Activated CD8-positive, alpha-beta memory T cell treated with anti-CD3 and anti-CD28 coated beads, Interleukin-2, amount 50 U/mL, for 24 hours (primary cell): ENCODE results near the gene RWDD1.

Source experiments
- DNase-seq: peaks from one replicate; pipeline ENCODE4 v3.0.0-alpha.2; 2020; ENCODE audit errors: extremely low read depth

RWDD1 gene, protein sequence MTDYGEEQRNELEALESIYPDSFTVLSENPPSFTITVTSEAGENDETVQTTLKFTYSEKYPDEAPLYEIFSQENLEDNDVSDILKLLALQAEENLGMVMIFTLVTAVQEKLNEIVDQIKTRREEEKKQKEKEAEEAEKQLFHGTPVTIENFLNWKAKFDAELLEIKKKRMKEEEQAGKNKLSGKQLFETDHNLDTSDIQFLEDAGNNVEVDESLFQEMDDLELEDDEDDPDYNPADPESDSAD

DNA sequence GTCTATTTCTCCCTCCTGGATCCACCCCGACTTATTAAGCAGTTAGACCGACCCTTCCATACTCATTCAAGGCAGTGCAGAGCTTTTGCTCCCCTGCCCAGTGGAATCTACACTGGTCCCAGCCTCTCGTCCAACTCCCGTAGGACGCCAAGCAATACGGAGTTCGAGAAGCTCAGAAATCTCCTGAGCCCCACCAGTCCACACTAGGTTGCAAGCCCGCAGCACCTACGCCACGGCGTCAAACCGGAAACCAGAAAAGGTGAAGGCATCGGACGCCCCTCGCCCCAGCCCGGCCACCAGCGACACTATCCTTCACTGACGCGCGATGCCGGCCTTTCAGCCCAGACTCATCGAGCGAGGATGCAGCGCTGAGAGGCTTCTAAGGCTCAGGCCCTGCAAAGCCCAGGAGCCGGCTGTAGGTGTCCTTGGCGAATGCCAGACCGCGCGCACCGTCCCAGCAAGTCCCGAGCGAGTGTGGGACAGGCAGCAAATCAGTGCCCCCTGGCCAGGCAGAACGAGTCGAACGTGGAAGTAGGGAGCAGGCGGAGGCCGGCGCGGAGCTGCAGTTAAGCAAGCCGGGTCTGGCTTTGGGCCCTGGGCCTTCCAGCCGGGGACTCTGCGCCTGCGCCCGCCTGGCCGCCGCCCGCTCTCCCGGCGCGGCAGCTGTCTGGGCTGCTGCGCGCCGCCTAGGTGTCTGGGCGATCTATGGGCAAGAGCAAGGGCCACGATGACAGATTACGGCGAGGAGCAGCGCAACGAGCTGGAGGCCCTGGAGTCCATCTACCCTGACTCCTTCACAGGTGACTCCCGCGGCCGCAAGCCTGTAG is at the start of gene RWDD1:
TSS of gene RWDD1 (plus strand) at position 649 of the 827 bp plus-strand sequence. CDS start at position 728, 79 bp downstream.
- peak; percentile 94 for DNase-seq

DNA sequence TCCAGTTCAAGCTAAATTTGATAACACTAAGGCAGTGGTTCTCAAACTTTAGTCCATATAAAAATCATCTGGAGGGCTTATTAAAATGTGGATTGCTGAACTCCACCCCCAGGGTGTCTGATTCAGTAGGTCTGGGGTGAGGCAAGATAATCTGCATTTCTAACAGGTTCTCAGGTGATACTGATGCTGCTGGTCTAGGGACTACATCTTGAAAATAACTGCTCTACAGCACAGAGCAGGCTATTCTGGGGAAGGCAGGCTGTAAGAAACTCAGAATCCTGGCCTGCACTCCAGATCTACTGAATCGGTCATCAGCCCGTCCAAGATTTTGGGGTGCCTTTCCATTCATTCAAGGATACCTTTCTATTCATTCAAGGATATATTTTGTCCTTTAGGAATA is 48.4 kb upstream of the RWDD1 start:
- DNase-seq = no peak

- DNase-seq = no peak
Observed at GRCh38 chr6:116524236-116524635, 47.1 kb upstream of the RWDD1 start.

- DNase-seq = no peak
Observed at GRCh38 chr6:116528133-116528532, 43.2 kb upstream of the RWDD1 start.

- no peak for DNase-seq
Observed at GRCh38 chr6:116528780-116529179, 42.5 kb upstream of the RWDD1 start.

- DNase-seq = no peak
Observed at GRCh38 chr6:116529466-116530290, 41.6 kb upstream of the RWDD1 start.

DNA sequence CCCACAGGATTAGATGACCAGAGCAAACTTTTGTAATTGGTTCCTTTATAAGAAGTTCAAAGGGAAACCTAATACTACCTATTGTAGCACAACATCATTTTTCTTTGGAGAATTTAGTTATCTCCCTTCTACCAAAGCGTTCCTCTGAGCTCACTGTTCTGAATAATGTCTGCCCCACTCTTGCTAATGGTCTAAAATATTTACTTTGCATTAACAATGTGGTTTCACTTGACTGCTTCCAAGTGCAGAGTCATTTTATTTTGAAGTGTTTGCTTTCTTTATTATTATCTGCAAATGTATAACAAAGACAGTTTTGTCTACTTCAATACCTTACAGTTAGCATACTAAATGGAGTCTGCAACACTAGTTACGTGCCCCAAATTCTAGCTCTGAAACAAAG is 40.9 kb upstream of the RWDD1 start:
- no peak for DNase-seq

DNA sequence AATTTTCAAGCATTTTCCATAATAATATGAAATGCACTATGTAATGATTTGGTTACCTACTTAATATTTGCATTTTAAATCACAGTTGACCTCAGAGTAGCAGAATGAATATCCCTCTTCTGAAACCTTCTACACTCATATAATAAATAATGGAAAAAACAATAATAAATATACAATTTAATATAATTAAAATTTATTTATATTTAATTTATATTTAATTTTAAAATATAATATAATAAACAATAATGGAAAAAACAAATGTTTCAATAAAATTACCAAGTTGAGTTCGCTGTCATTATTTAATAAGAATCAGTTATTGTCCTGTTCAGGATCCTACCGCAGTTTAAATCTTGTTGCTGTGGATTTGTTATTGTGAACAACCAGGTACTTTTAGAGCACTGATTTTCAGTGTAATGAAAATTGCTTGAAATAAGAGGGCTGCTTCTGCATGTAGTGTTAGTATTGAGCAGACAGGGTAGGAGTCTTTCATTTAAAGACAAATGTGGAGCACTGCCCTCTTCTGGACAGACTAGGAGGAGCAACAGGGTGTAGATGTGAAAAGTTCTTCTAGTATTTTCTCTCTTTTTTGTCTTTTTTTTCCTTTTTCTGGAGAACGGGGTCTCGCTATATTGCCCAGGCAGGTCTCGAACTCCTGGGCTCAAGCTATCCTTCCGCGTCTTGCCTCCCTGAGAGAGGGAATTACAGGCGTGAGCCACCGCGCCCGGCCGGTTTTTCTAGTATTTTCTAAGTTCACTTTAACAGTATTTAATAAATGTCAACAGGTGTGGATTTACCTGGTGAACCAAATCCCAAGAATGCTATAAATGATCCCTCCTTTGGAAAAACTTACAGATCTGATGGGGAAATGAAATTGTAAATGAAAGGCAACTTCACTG is 39.4 kb upstream of the RWDD1 start:
- peak; percentile 29 for DNase-seq

DNA sequence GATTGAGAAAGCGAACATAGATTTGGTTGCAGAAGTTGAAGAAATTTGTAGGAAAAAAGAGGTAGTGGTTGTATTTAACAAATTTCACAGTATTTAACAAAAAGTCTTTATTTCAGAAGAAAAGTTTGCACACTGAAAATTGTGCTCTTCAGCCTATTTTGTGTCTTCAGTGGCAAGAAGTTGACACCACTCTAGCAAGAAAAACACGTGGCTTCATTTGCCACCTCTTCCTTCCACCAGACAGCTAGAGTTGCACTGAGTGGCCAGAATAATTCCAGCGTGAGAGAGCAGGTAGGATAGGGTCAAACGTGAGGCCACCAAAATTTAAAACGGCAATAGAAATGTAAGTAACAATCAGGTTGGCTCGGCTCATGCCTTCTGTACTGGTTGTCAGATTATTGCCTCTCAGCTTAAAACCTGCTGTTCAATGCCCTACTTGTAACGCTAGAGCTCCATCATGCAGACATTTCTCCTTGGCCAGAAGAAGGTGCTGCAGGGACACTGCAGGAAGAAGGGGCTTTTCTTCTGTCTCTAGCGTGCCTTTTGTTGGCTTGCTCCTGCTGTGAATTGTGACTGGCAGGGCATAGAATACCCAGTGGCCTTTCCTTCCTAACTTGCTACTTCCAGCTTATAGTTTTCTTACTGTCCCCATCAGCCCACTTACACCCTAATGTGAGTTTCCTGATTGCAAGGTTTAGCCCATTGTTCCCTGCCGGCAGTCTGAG is 37.9 kb upstream of the RWDD1 start:
- DNase-seq = no peak

DNA sequence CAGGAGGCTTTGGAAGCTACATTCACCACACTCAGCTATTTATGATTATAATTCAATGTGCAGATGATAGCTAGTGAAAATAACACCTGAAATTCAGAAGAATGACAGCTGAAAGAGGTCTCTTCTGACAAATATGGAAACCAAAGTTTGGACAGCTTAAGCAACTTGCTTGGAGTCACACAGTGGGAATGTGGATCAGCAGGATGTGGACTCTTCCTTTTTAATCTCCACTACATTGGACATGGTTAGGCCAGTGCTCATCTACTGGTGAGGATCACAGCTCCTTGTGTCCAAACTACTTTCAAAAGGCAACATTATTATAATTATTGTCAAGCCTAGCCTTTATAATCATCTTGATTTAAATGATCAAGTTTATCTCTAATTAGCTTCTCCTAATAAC is 36.2 kb upstream of the RWDD1 start:
- no peak for DNase-seq

DNA sequence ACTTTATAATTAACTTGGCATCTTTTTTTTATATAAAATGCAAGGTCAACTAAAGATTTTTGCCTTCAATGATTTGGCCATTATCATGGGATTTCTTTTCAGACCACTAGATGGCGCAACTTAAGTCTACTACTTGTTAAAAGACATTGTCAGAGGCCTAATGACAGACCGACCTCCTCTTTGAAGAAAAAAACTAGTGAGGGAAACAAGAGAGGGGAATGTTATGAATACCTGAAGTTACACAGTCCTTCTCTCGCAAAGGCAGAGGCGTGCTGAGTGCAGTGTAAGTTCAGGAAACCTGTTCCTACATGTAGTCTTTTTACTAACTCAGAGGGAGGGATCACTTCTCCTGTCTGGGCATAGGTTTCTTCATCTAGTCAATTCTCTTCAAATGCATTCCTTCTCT is 35.1 kb upstream of the RWDD1 start:
- DNase-seq = no peak

GRCh38 chr6:116542426-116542825 is 28.9 kb upstream of the RWDD1 start:
- DNase-seq = no peak

DNA sequence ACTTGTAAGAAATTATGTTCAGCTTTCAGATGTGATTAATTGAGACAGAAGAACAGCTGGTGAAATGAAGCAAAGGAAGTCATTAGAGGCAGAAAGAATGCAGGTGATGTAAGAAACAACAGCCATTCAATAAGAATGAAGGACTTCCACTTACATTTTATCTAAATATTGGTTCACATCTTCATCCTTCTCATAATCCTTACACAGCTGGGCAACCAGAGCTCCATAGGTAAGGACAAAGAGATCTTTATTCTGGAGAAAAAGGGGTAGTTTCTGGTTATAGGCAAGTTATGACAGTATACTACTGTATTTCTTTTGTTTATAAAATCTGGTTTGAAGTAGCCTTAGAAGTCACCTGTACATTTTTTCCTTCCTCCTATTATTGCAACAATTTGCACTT is 28.2 kb upstream of the RWDD1 start:
- DNase-seq = no peak

DNA sequence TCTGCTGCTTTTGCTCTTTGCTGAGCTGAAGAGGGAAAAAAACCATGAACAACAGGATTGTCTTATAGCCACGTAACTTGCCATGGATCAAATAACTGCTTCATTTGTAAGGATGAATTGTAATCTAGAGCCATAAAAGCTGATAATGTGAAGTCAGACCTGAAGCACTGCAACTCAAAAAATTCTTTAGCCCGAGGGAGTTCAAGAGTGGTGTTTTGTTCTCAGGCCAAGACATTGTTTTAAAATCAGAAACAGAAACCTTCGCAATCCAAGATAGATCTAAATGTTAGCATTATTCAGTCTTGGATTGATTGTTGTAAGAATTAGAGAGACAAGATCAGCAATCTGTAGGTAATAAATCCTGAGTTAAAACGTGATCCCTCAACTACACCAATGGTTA is 25.7 kb upstream of the RWDD1 start, which contains the start of gene TRAPPC3L:
TSS of gene TRAPPC3L (minus strand) at position 34 of the 400 bp plus-strand sequence. CDS start 170 bp downstream, outside the sequence.
- DNase-seq = no peak

DNA sequence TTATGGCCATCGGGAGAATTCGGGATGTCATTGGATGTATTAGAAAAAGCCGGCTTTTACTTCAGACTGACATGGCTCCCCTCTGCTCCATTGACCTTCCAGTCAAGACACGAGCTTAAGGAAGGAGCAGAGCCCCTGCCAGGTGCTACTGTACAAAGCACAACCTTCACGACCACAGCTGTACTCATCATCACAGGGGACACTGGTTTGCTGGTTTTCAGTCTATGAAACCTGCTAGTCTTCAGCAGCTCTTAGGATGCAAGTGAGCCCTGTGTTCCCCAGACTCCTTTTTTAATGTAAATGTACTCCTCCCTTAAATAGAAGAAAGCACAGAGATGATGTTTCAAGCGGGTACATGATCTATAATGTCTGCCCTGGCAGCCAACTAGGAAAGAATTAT is 23.9 kb upstream of the RWDD1 start:
- no peak for DNase-seq

GRCh38 chr6:116550796-116551195 is 20.5 kb upstream of the RWDD1 start:
- no peak for DNase-seq

GRCh38 chr6:116553451-116553850 is 17.9 kb upstream of the RWDD1 start, which contains the start of gene CALHM4:
TSS of gene CALHM4 (plus strand) at chr6:116553751. CDS start at chr6:116553794, 43 bp downstream.
- no peak for DNase-seq

DNA sequence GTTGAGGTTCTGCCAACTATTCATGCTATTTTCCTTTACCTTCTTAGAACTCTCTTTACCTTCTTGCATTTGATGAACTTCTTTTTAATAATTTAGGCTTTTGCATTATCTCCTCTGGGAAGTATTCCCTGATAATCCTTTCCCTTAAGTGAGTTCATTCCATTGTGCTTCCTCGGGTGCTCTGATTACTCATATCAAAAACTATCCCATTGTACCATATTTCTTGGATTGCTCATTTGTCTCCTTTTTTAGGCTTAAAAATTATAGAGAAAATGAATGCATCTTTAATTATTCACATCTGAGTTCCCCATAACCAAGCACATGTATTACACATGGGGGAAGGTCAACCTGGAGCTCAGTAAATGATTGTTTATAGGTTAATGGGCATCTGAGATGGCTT is 15.2 kb upstream of the RWDD1 start:
- DNase-seq = no peak

GRCh38 chr6:116556814-116557415 is 14.4 kb upstream of the RWDD1 start:
- DNase-seq = no peak

DNA sequence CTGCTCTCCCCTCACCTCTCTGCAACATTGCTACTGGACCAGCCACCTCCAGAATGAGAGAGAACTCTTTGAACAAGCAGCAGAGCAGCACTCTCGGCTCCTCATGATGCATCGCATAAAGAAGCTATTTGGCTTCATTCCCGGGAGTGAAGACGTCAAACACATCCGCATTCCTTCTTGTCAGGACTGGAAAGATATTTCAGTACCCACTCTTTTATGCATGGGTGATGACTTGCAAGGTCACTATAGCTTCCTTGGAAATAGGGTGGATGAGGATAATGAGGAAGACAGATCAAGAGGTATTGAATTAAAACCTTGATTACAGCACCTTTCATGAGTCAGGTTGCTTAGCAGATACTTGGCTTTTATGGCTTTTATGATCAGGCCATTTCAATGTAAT is 13.4 kb upstream of the RWDD1 start:
- no peak for DNase-seq
